DMS79 treated with DMSO at 0.1 percent for 48 hours (cell line): ENCODE data around the gene AFDN.

ENCODE experiments used
- DNase-seq: peaks from one replicate; lab custom pipeline; 2025; lab: John Stamatoyannopoulos, UW

AFDN gene

DNA sequence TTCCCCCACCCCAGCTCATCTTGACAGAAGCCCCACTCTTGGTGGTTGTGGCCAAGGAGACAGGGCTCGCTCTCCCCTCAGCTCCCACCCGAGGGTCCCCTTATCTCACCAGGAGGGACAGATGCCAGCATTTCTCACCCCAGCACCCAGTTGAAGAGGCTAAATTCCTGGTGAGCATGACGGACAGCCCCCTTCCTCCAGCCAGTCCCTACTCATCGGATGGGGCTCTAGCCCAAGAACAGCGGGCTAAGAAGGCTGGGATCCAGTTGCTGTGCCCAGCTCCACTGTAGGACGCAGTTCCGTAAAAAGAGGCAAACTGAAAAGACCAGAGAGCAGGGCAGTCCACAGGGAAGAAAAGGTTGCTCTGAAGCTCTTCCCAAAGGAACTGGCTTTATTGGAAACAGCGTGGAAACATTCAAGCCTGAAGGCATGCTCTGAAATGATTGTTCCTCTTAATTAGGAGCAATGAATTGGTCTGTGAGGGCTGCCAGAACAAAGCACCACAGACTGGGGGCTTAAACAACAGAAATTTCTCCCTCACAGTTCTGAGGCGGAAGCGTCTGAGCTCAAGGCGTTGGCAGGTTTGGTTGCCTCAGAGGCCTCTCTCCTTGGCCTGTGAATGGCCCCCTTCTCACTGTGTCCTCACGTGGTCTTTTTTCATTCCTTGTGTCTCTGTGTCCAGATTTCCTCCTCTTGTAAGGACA, 152.9 kb downstream of the AFDN start:
- DNase-seq: no peak

DNA sequence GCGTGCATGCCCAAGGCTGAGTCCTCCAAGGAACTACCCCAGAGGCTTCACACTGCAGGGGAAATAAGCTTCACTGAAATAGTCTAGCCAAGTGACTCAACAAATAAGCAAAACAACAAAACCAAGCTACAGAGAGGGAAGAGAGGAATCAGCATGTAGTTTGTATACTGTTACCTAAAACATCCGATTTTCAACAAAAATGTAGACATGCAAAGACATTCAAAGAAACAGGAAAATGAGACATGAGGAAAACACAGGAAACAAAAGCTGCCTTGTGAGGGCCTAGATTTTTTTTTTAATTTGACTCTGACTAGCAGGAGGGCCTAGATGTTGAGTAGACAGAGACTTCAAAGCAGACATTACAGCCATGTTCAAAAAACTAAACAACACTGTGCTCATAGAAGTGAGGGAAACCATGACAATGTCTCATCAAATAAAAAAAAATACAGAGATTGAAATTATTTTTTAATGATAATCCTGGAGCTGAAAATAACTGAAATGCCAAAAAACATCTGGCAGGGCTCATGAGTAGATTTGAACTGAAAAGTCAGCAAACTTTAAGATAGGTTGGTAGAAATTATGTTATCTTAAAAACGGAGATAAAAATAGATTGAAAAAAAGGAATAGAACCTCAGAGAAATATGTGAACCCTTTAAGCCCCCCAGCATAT, 154.3 kb downstream of the AFDN start:
- DNase-seq: no peak

DNA sequence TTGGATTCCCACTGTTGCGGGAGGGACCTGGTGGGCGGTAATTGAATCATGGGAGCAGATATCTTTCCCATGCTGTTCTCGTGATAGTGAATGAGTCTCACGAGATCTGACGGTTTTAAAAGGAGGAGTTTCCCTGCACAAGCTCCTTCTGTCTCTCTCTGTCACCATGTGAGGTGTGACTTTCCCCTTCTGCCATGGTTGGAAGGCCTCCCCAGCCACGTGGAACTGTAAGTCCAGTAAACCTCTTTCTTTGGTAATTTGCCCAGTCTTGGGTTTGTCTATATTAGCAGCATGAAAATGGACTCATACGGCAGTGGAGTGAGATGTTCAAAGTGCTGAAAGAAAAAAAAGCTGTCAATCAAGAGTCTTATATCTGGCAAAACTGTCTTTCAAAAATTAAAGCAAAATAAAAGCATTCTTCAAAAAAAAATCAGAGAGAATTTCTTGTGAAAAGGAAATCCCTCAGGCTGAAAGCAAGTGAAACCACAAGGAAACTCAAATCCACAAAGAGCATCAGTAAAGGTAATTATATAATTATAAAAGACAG, 155.3 kb downstream of the AFDN start:
- no peak for DNase-seq

DNA sequence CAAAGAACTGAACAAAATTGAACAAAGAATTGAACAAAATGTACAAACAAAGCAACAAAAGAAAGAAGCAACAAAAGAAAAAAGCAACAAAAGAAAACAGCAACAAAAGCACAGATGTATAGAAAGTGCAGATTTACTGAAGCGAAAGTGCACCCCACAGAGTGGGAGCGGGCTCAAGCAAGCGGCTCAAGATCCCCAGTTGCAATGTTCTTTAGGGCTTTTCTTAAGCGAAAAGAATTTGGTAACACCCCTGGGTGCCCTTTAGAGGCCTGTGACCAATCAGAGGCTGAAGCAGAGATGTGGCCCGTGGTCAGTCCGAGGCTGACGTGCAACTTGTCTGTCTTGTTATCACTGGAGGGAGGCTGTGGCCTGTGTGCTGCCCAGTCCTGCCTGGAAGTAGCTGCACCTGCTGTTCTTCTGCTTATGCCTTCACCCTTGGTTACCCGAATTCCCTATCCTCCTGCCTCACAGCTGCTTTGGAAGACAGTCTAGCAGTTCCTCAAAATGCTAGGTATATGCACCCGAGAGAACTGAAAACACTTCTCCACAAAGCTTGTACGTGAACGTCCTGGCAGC, 157.5 kb downstream of the AFDN start:
- DNase-seq: no peak

DNA sequence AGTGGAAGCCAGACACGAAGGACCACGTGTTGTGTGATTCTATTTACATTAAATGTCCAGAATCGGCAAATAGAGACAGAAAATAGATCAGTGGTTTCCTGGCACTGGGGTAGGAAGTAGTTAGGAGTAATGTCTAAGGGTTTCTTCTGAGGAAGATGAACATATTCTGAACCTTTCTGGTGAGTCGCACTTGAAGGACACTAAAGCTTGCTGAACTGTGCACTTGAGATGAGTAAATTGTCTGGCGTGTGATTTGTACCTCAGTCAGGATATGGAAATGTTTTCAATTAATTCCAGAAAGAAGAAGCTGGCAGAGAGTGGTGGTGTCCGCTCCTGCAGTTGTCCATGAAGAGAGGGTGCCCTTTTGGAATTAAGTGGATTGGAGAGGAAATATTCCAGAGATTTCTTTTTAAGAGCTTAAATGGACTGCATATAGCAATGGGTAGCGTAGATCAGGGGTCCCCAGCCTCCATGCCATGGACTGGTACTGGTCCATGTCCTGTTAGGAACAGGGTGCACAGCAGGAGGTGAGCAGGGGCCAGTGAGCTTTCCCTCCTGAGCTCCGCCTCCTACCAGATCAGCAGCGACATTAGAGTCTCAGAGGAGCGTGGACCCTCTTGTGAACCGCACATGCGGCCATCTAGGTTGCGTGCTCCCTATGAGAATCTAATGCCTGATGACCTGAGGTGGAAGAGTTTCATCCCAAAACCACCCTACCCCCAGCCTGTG, 158.3 kb downstream of the AFDN start:
- no peak for DNase-seq

DNA sequence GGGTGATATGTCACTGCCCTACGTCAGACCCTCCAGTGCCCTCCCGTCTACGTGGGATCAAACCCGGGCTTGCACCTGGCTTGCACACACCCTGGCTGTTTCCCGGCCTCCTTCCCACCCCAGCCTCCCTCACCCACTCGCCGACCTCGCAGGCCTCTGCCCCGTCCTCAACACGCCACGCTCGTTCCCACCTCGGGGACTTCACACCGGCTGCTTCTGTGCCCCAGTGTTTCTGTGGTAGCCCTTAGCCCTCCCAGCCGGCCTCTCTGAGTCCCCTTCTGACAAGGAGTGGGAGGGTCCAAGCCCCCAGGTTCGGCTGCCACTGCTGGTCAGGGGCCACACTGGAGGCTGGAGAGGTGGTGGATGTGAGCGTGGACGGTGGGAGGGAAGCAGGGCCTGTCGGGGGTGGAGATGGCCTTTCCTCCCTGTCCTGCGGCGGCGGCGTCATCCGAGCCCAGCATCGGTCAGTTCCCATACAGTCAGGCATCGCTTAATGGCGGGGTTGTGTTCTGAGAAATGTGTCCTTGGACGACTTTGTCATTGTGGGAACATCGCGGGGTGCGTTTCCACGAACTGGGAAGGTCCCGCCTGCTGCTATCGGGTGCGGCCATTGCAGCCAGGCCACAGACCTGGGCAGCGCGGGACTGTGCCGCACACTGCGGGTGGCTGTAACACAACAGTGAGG, 159.3 kb downstream of the AFDN start:
- no peak for DNase-seq

DNA sequence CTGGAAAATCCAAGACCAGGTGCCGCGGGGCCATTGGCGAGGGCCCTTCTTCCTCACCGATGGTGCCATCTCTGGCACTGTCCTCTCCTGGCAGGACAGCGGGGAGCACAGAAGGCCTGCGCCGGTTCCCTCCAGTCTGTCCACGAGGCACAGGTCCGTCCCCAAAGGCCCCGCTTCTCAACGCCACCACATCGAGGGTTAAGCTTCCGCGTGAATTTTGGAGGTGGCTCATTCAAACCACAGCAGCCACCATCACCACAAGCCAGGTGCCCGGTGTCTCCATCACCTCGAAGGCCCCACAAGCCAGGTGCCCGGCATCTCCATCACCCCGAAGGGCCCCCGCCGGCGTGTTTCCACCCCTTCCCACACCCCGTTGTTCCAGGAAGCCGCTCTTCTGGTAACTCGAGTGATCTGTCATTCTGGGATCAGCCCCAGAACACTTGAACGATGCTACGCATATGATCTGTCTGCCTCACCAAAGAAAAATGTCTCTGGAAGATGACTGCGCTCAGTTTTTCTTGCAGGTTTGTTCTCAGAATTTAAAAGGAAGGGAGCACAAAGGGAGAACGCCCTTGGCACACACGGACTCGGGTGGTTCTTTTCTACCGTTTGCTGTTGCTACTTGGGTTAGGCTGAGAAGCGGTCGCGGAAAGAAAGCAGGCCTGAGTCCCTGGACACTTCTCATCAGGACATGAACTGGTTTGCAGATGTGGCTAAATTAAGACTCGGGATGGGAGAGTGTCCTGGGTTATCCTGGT, 160.9 kb downstream of the AFDN start:
- no peak for DNase-seq

DNA sequence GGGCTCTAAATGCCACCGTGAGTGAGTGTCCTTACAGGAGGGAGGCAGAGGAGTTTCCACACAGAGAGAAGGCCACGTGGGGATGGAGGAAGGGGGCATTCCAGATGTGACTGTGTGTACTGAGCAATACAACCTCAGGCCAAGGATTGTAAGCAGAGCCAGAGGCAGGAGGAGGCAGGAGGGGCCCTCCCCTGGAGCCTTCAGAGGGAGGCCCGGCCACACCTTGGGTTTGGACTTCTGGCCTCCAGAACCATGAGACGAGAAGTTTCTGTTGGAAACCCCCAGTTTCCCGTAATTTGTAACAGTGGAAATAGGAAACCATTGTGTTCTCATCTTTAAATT, 161.4 kb downstream of the AFDN start:
- no peak for DNase-seq

DNA sequence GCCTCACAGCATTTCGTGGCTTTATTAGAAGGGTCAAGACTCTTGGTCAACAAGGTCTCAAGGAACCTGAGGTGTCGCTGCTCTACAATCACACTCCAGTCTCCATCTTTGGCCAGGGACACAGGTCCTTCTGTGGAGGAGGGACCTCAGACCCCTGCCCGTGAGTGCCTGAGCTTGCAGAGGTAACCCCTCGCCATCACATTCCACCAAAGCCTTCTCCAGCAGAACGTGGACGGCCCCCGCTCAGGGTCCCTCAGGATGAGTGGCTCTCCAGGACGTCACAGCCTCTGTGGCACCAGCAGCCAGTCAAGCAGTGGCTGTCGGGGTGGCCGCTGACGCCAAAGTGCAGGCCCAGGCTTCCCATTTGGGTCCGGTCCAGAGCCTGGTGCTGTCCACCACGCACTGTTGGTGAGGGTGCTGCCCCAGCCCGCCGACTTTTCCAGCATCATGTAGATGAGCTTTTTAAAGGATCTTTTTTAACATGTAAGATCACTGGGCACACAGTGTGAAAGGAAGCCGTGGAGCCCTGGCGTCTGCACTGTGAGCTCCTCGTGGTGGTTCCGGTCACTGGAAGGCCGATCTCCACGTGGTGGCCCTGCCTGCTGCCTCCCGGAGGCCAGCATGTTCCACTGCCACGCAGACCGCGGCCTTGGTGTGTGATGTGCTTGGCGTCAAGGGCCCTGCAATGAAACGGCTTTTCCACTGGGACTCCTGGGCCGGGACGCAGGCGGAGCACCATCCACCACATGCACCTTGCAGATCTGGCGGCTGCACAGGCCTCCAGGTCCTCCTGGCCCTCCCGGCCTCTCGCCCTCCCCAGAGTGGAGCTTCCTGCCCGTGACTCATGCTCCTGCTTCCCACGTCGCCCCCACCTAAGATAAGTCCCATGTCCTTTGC, 162.5 kb downstream of the AFDN start:
- no peak for DNase-seq

DNA sequence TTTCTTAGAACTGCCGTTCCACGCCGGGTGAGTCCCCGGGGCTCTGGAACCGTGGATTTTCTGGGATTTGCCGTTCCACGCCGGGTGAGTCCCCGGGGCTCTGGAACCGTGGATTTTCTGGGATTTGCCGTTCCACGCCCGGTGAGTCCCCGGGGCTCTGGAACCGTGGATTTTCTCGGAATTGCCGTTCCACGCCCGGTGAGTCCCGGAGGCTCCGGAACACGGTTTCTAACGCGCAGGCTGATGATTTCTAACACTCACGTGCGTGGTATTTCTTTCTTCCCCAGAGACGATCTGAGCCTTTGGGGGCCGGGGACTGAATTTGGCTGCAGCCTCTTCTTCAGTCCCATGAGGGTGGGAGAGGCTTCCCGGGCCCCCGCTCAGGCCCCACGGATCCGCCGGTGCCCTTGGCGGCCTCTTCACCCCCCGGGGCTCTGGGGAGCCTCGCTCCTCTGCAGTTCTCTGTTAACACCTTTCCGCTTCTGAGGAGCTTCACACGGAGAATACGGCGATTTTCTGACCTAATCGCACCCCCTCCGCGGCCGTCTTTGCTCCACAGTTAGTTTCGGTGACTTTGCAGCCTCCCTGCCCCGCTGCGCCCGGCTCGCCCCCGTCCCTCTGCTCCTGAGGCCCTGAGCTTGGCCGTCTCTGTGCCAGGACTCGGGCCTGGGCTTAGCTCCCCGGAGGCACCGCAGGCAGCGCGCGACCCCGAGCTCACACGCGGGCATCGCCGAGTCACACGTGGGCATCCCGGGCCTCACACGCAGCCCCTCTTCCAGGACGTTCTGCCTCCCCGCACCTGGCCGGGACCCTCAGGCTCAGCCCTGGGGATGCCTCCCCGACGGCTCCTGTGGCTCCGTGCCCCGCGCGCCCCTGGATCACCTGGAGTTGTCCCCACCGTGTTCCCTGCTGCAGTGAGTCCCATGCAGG, 163.6 kb downstream of the AFDN start:
- DNase-seq: no peak

DNA sequence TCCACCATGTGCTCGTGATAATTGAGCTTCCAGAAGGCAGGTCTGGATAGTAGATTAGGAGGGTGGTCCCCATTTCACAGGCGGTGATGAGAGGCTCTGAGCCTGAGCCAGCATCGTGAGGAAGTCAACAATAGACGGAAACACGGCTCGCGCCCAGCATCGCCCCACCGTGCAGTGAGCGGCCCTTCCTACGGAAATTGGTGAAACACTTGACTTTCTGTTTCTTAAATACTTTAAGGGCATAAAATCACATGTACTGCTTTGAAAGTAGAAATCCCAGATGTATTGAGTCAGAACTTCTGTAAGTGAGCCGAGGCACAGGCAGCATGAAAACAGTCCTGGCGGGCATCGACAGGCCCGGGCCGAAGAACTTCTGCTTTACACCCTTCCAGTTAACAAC, 166.5 kb downstream of the AFDN start:
- DNase-seq: no peak

DNA sequence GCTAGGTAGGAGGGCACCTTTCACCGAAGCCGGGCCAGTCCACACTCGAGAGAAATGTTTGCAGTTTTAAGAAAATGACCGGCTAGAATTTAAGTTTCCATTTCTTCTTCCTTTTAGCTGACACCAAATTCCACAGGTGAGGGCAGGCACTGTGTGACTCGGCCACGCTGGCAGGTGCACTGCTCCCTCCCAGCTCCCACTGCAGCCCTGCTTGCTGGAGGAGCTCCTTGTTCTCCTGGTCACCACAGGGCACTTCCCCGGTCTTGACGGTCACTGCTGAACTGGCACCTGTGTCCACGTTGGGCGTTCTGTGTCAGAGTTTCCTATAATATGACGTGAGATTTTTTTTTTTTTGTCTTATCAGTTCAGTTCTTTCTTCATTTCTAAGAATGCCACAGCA, 167.1 kb downstream of the AFDN start:
- DNase-seq: no peak

DNA sequence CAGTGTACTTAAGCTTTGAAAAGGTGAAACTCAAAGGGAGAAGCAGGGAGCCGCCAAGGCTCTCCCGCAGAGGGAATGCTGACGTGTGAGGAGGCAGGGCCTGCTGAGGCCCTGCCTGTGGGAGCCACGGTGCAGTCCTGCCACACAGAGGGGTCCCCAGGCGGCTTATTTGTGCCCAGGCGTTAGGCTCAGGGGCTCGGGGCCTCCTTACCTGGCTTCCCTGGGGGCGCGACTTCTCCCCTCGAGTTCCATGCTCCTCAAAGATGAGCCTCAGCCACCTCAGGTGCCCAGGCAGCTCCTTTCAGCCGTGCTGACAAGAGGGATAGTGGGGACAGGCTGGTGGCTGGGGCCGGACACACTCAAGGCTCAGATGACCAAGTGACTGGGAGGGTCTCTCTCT, 168.6 kb downstream of the AFDN start:
- no peak for DNase-seq

DNA sequence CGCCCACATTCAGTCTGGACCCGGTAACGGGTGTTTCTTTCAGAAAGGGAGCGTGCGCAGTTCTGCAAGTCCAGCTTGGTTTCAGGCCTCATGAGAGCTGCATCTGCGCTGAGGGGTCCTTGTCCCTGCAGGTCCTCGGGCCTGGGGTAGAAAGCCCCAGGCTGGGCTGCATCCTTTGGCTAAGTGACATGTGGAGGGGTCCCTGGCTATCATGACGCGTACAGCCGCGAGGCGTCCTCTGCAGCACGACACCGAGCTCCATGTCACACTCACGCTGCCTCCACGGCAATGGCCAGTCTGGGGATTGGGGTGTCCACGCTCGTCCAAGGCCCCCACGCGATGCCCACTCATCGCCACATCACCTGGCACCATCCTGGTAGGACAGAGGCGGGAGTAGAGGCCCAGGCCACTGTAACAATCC, 169.0 kb downstream of the AFDN start:
- no peak for DNase-seq

DNA sequence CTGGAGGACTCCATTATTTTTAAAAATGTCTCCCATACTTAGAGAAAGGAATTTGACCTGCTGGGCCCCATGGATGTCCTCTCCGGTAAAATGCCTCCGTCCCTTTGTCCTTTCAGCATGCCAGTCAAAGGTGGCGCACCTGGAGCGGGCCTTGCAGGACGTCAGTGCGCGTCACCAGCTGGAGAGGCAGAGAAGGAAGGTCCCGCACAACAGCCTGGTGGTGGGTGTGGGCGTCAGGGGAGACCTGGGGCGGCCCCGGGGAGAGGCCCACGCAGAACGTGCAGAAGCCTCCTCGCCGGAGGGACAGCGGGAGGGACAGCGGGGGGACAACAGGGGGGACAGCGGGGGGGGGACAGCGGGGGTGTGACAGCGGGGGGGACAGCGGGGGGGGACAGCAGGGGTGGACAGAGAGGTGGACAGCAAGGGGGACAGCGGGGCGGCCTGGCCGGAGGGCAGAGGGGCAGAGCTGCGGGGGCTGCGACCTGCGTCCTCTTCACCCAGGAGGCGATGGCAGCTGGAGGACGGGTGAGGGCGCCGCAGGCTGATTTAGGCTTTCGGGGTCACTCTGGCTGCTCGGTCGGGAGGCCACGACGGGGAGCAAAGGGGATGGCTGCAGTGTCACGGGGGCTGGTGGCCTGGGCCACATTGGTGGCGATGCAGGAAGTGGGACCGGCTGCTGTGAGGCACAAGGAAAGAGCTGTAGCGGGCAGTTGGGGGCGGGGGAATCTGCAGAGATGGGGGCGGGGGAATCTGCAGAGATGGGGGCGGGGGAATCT, 169.9 kb downstream of the AFDN start:
- no peak for DNase-seq

DNA sequence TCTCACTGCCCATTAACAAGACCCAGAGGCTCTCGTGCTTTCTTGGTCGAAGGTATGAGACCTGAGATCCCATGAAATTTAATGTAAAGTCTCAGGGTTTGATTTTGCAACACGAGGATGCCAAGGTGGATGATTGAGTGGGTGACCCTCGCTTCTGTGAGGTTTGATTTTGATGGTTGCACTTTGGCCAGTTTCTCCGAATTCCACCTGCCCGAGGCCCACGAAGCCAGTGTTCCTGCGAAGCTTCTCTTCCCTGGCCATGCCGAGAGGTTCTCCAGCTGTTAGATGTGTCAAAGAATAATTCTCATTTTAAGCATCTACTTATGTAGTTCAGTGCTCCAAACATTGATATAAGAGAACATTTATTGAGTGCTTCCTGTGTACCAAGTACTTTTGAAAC, 170.9 kb downstream of the AFDN start, which contains the start of gene KIF25:
KIF25 (plus strand) TSS at position 30 of the 400 bp plus-strand sequence. CDS start 31,915 bp downstream, outside the sequence.
- no peak for DNase-seq

DNA sequence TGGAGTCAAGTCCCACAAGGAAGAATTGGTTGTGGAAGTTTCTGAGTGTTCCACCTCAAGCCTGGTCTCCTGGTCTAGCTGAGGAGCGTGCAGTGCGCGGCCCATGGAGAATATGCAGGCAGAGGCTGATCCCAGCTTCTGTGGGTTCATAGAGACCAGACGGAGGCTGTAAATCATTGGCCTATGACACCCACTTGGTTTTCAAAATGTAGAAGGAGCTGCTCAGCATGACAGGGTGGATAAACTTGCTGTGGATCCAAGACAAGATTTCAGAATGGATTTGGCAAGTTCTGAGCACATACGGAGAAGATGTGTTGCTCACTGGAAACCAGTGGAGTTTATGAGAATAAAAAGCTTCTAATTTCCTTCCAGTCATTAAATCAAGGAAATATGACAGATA, 171.5 kb downstream of the AFDN start:
- no peak for DNase-seq
